NCI-H1105 treated with DMSO at 0.1 percent for 48 hours (cell line): ENCODE data around the gene KRTAP5-11.
"Not testable (repeated sequence)": the region's sequence is repeated elsewhere in the genome, so short reads cannot be mapped to it uniquely, and the experiment has no call there.

Source experiments
- DNase-seq: peaks from one replicate; lab custom pipeline; 2025; lab: John Stamatoyannopoulos, UW

The KRTAP5-11 gene

GRCh38 chr11:71582309-71582895 is at the start of gene KRTAP5-11:
KRTAP5-11 (minus strand) TSS chr11:71582875; CDS start chr11:71582837, 38 bp downstream.
- DNase-seq: no peak

GRCh38 chr11:71631551-71631950 is 48.9 kb upstream of the KRTAP5-11 start:
- DNase-seq: not testable (repeated sequence)

GRCh38 chr11:71630071-71630470 is 47.4 kb upstream of the KRTAP5-11 start:
- peak; percentile 3 for DNase-seq

GRCh38 chr11:71628943-71629342 is 46.3 kb upstream of the KRTAP5-11 start:
- not testable (repeated sequence) for DNase-seq

GRCh38 chr11:71623226-71623625 is 40.6 kb upstream of the KRTAP5-11 start:
- DNase-seq: not testable (repeated sequence)

- not testable (repeated sequence) for DNase-seq
Observed at GRCh38 chr11:71622561-71622960, 39.9 kb upstream of the KRTAP5-11 start.

- not testable (repeated sequence) for DNase-seq
Observed at GRCh38 chr11:71615003-71615402, 32.3 kb upstream of the KRTAP5-11 start.

- DNase-seq: not testable (repeated sequence)
Observed at GRCh38 chr11:71614366-71614917, 31.8 kb upstream of the KRTAP5-11 start.

- DNase-seq: not testable (repeated sequence)
Observed at GRCh38 chr11:71613931-71614330, 31.3 kb upstream of the KRTAP5-11 start.

GRCh38 chr11:71611218-71611910 is 28.7 kb upstream of the KRTAP5-11 start:
- DNase-seq: not testable (repeated sequence)

GRCh38 chr11:71608272-71608671 is 25.6 kb upstream of the KRTAP5-11 start:
- not testable (repeated sequence) for DNase-seq

GRCh38 chr11:71607520-71608216 is 25.0 kb upstream of the KRTAP5-11 start:
- DNase-seq: not testable (repeated sequence)

GRCh38 chr11:71606853-71607519 is 24.3 kb upstream of the KRTAP5-11 start:
- not testable (repeated sequence) for DNase-seq

GRCh38 chr11:71604798-71605488 is 22.3 kb upstream of the KRTAP5-11 start:
- not testable (repeated sequence) for DNase-seq

- not testable (repeated sequence) for DNase-seq
Observed at GRCh38 chr11:71603221-71603620, 20.5 kb upstream of the KRTAP5-11 start.

- not testable (repeated sequence) for DNase-seq
Observed at GRCh38 chr11:71589546-71589920, 6.9 kb upstream of the KRTAP5-11 start.

- not testable (repeated sequence) for DNase-seq
Observed at GRCh38 chr11:71588822-71589545, 6.3 kb upstream of the KRTAP5-11 start.

GRCh38 chr11:71588314-71588713 is 5.6 kb upstream of the KRTAP5-11 start:
- not testable (repeated sequence) for DNase-seq

GRCh38 chr11:71585673-71586072 is 3.0 kb upstream of the KRTAP5-11 start:
- DNase-seq: not testable (repeated sequence)

GRCh38 chr11:71582969-71583368 is 294 bp upstream of the KRTAP5-11 start:
- not testable (repeated sequence) for DNase-seq

- DNase-seq: no peak
Observed at GRCh38 chr11:71581826-71582225, 849 bp downstream of the KRTAP5-11 start.
